Gastroesophageal sphincter (tissue), 4 donors: Measurements from ENCODE around the gene MEN1. TPM values are rescaled to one million over a fixed set of nuclear protein-coding genes. Genes with fewer than 3 reads are reported as not detected.
A peak's percentile ranks its signal among the peaks of the same experiment; 100 is the strongest.

Source experiments
- ATAC-seq: fragments of 150-250 bp; one replicate; pipeline ENCODE4 v1.9.1; 2016; ENCODE audit warnings: mild to moderate bottlenecking, moderate library complexity
- H3K27ac ChIP-seq, 4 donors: fragments of 200-600 bp; sonication (generic) in 3 of 4; 1 replicate in 3 of 4; 2 replicates in 1 of 4; pipeline ENCODE4 v1.5.1; 2016 to 2019
- H3K27me3 ChIP-seq: fragments of 200-600 bp; sonication (generic); one replicate; pipeline ENCODE4 v1.5.1; 2019
- H3K36me3 ChIP-seq, 2 donors: fragments of 200-600 bp; sonication (generic); one replicate each; pipeline ENCODE4 v1.5.1; 2019; ENCODE audit warnings: control low read depth in 1 of 2
- H3K4me1 ChIP-seq, 3 donors: fragments of 200-600 bp; sonication (generic); 1 replicate in 2 of 3; 2 replicates in 1 of 3; pipeline ENCODE4 v1.5.1; 2016 to 2019; ENCODE audit warnings: control low read depth in 2 of 3
- H3K4me3 ChIP-seq, 2 donors: fragments of 200-600 bp; sonication (generic); one replicate each; pipeline ENCODE4 v1.5.1; 2019; ENCODE audit warnings: mild to moderate bottlenecking in 1 of 2, moderate library complexity in 1 of 2
- H3K9me3 ChIP-seq, 3 donors: fragments of 200-600 bp; sonication (generic); one replicate each; pipeline ENCODE4 v1.5.1; 2017 to 2019; ENCODE audit warnings: control low read depth in 2 of 3
- CTCF ChIP-seq, 4 experiments: fragments of 200-600 bp in 2 of 4; fragments of 450-650 bp in 2 of 4; sonication (generic) in 1 of 4; IDR thresholded peaks; one replicate each; pipeline ENCODE4 v1.5.1; 2017 to 2019; ENCODE audit warnings: antibody characterized with exemption in 4 of 4, mild to moderate bottlenecking in 2 of 4, moderate library complexity in 2 of 4
- EP300 ChIP-seq: sonication (generic); formaldehyde crosslinking; IDR thresholded peaks from one replicate; pipeline ENCODE4 v1.6.1; 2017; ENCODE audit warnings: antibody characterized with exemption, mild to moderate bottlenecking
- POLR2A ChIP-seq, 2 donors: fragments of 450-650 bp; IDR thresholded peaks; one replicate each; pipeline ENCODE4 v1.6.1; 2017; ENCODE audit warnings: antibody characterized with exemption in 2 of 2, mild to moderate bottlenecking in 2 of 2, moderate library complexity in 1 of 2
- POLR2AphosphoS5 ChIP-seq: sonication (generic); formaldehyde crosslinking; IDR thresholded peaks from one replicate; pipeline ENCODE4 v1.6.1; 2017; ENCODE audit warnings: antibody characterized with exemption
- WGBS, 2 donors: methylation state at CpG; one replicate each; pipeline ENCODE4 v1.1.5; 2018; ENCODE audit warnings: low coverage in 1 of 2; 5-methylcytosine and 5-hydroxymethylcytosine counted together
- total RNA-seq, 4 donors: library from RNA; depleted of rRNA; stranded (reverse); fragments of >200 nt; gene quantifications; one replicate each; pipeline ENCODE4 v1.1.0, GENCODE V29; 2016

The MEN1 gene
- total RNA-seq, 4 donors from 2014 or later: 7.1 to 20.9 (median 11.6) TPM

DNA sequence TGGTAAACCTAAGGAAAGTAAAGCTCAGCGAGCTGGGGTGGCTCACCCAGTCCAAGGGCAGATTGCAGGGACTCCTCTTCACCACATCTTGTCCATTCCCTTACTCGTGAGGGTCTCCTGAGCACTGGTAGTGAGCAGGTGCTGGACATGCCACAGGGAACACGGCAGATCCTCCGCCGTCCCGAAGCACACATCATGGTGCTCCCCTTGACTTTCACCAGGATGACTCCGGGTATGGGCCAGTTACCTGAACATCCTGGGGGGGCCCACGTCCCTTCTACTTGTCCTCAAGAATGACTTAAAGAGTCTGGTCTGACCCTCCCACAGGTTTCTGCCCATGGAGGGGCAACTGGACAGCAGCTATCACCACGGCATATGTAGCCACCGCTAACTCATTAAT lies 24.0 kb downstream of the MEN1 start:
- Histone ChIP-seq H3K27me3 (no peaks in the 10 kb centered on the region), H3K9me3 (no peaks in the 10 kb centered on the region), H3K4me1 (peaks cover 0 to 8% (median 0%) of the 10 kb centered on the region in 3 donors), H3K27ac (no peak overlapping the region), H3K36me3 (peaks cover 0 to 29% of the 10 kb centered on the region in 2 donors), H3K4me3 (no peak overlapping the region)
- TF ChIP-seq EP300: no peak
- no peak for TF ChIP-seq POLR2AphosphoS5
- no peak for TF ChIP-seq POLR2A (IDR thresholded peaks at IDR 0.05)
- no peak for TF ChIP-seq CTCF (IDR thresholded peaks at IDR 0.05)
- WGBS, 2 donors: 81 to 100% methylated on average over 2 to 10 of the region's 10 CpGs
- no peak for ATAC-seq

DNA sequence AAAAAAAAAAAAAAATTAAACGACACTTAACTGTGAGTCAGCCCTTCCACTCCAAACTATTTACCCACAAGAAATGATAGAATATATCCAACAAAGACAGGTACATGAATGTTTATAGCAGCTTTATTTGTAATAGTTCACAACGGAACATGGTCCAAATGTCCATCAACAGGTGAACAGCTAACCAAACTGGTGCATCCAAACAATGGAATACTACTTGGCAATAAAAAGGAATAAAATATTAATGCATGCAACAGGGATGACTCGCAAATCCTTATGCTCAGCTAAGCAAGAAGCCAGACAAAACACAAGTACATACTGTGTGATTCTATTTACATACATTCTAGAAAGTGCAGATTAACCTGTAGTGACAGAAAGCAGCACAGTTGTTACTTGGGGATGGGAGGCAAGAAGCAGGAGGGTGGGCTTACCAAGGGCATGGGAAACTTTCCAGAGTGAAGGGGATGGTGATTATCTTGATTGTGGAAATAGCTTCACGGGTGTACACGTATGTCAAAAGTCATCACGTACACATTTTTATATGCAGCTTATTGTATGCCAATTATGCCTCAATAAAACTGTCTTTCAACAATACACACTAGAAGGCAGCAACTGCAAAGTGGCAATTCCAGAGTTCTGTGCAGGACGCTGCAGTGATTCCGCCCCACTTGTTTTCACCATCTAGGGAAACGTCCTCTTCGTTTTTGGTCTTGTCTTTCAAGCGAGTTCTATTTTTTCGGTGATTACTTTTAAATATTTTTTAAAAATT lies 25.4 kb downstream of the MEN1 start:
- Histone ChIP-seq H3K27ac (no peak overlapping the region), H3K4me3 (no peak overlapping the region), H3K4me1 (peaks cover 0 to 8% (median 0%) of the 10 kb centered on the region in 3 donors), H3K27me3 (no peaks in the 10 kb centered on the region), H3K36me3 (peaks cover 0 to 15% of the 10 kb centered on the region in 2 donors), H3K9me3 (no peaks in the 10 kb centered on the region)
- no peak for TF ChIP-seq CTCF (IDR thresholded peaks at IDR 0.05)
- TF ChIP-seq EP300: no peak
- TF ChIP-seq POLR2AphosphoS5: no peak
- no peak for TF ChIP-seq POLR2A (IDR thresholded peaks at IDR 0.05)
- 81 to 84% methylated on average over 7 to 12 of the region's 12 CpGs for WGBS, 2 donors
- ATAC-seq: no peak

DNA sequence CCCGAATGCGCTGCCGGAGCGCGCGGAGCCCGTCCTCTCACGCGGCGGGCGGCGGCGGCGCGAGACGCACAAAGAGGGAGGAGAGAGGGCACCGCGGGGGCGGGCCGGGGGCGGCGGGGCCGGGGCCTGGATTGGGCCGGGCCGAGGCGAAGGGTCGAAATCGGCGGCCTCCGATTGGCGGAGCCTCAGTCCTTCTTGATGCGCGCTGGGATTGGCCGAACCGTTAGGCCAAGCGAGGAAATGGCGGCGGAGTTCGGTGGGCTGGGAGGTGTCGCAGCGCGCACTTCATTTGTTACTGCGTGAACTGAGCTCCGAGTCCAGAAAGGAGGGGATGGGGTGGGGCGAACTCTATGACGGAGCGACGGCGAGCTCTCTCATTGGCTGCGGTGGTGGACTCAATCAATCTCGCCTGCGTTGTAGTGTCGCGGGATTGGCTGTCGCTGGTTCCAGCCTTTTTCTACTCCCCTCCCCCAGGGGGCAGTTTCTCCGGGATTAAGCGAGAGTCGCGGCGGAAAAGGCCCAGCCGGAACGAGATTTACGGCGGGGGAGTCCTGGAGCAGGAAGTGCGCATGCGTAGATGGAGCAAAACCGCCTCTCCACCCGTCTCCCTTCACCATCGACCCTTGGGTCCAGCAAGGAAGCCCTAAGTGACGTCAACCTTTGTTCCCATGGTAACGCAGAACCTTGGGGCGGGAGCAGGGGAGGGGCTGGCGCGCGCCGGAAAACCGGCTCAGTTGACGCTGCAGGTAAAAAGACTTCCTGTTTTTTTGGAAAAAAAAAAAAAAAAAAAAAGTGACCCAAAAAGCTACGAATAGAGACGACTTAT lies 31.7 kb downstream of the MEN1 start, which contains the start of gene SF1:
TSS of gene SF1 (minus strand) at position 70 of the 826 bp plus-strand sequence. CDS start 150 bp downstream, outside the sequence.
- Histone ChIP-seq H3K4me1 (peaks cover 19 to 44% (median 25%) of the 10 kb centered on the region in 3 donors), H3K27ac (peak within 1 kb of the TSS; percentile 97 to 100 (median 100)), H3K4me3 (peak within 1 kb of the TSS; percentile 77 to 87), H3K36me3 (peaks cover 1 to 35% of the 10 kb centered on the region in 2 donors), H3K27me3 (no peaks in the 10 kb centered on the region), H3K9me3 (no peaks in the 10 kb centered on the region)
- WGBS, 2 donors: 0% methylated on average over 8 to 23 of the region's 80 CpGs
- ATAC-seq: peak; percentile 95
- TF ChIP-seq POLR2A (IDR thresholded peaks at IDR 0.05): peak; percentile 88
- TF ChIP-seq CTCF (IDR thresholded peaks at IDR 0.05): peak in 2 of 4 experiments; percentile 3 to 29
- TF ChIP-seq EP300: no peak
- peak; percentile 96 for TF ChIP-seq POLR2AphosphoS5

DNA sequence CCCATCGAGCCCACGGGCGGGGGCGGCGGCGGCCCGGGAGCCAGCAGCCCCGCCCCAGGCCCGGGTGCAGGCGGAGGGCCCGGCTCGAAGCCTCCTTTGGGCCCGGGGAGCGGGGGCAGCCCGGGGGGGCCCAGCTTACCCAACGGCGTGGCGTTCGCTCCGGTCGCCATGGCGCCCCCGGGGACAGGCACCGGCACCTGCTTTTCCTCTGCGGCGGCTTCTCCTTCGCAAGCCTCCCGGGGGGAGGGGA lies 32.2 kb downstream of the MEN1 start:
- Histone ChIP-seq H3K4me1 (peaks cover 24 to 49% (median 31%) of the 10 kb centered on the region in 3 donors), H3K27me3 (no peaks in the 10 kb centered on the region), H3K9me3 (no peaks in the 10 kb centered on the region), H3K36me3 (peaks cover 6 to 40% of the 10 kb centered on the region in 2 donors), H3K4me3 (peak overlapping the region; percentile 77 to 87), H3K27ac (peak overlapping the region; percentile 97 to 100 (median 100))
- TF ChIP-seq POLR2AphosphoS5 (no peak), POLR2A (IDR thresholded peaks at IDR 0.05) (no peak), EP300 (no peak), CTCF (IDR thresholded peaks at IDR 0.05) (no peak)
- ATAC-seq: peak; percentile 4
- no CpG with 5 or more reads among the region's 28 CpGs for WGBS, 2 donors
